ENCODE measurements around the gene LRRC45.

- TF ChIP-seq, protein P1, sequence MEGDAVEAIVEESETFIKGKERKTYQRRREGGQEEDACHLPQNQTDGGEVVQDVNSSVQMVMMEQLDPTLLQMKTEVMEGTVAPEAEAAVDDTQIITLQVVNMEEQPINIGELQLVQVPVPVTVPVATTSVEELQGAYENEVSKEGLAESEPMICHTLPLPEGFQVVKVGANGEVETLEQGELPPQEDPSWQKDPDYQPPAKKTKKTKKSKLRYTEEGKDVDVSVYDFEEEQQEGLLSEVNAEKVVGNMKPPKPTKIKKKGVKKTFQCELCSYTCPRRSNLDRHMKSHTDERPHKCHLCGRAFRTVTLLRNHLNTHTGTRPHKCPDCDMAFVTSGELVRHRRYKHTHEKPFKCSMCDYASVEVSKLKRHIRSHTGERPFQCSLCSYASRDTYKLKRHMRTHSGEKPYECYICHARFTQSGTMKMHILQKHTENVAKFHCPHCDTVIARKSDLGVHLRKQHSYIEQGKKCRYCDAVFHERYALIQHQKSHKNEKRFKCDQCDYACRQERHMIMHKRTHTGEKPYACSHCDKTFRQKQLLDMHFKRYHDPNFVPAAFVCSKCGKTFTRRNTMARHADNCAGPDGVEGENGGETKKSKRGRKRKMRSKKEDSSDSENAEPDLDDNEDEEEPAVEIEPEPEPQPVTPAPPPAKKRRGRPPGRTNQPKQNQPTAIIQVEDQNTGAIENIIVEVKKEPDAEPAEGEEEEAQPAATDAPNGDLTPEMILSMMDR (IDR thresholded peaks at IDR 0.05 in 2 of 3, conservative IDR thresholded peaks at IDR 0.05 in 1 of 3; ENCODE audit: borderline replicate concordance in 1 of 3, insufficient read depth in 1 of 3, low read depth in 2 of 3, low read length in 2 of 3): no peak
- TF ChIP-seq POLR2AphosphoS5 (IDR thresholded peaks at IDR 0.05; ENCODE audit: low read depth, low read length): no peak
- TF ChIP-seq EZH2 (IDR thresholded peaks at IDR 0.05): no peak
- no peak for TF ChIP-seq JUND (IDR thresholded peaks at IDR 0.05)
- no peak for TF ChIP-seq REST (IDR thresholded peaks at IDR 0.05; ENCODE audit: low read depth)
- no peak for TF ChIP-seq POLR2A (IDR thresholded peaks at IDR 0.05; ENCODE audit: borderline replicate concordance, extremely low read depth, insufficient read depth, insufficient read length)
- no peak for TF ChIP-seq SIN3A (IDR thresholded peaks at IDR 0.05; ENCODE audit: low read depth)
- no peak for TF ChIP-seq ELF1 (IDR thresholded peaks at IDR 0.05; ENCODE audit: borderline replicate concordance, low read depth)
- TF ChIP-seq RAD21 (IDR thresholded peaks at IDR 0.05; ENCODE audit: low read depth): no peak
- no peak for TF ChIP-seq YY1 (IDR thresholded peaks at IDR 0.05; ENCODE audit: extremely low read depth, insufficient replicate concordance, low read depth, low read length)
- TF ChIP-seq EZH2phosphoT487 (IDR thresholded peaks at IDR 0.05; ENCODE audit: borderline replicate concordance): no peak
- no peak for TF ChIP-seq EGR1 (IDR thresholded peaks at IDR 0.05; ENCODE audit: low read depth)
- TF ChIP-seq CEBPB (IDR thresholded peaks at IDR 0.05; ENCODE audit: low read depth): no peak
- TF ChIP-seq ZNF274 (IDR thresholded peaks at IDR 0.05; ENCODE audit: low read depth, low read length): no peak
These were observed 16.7 kb downstream of the LRRC45 start for GRCh38 chr17:82039695-82040299.
